NCI-H2227 (cell line): Measurements from ENCODE around the gene UBTD2.
"Not testable (repeated sequence)": the region's sequence is repeated elsewhere in the genome, so short reads cannot be mapped to it uniquely, and the experiment has no call there.

Source experiments
- DNase-seq: peaks from one replicate; lab custom pipeline; 2025; ENCODE audit not compliant: unreplicated experiment; lab: John Stamatoyannopoulos, UW

UBTD2 gene

GRCh38 chr5:172293054-172293744, 9.6 kb upstream of the UBTD2 start:
- DNase-seq: peak; percentile 61

- not testable (repeated sequence) for DNase-seq
Observed at GRCh38 chr5:172291837-172292236, 8.3 kb upstream of the UBTD2 start.

GRCh38 chr5:172288465-172288864, 4.9 kb upstream of the UBTD2 start:
- DNase-seq: no peak

- DNase-seq: not testable (repeated sequence)
Observed at GRCh38 chr5:172287140-172287539, 3.6 kb upstream of the UBTD2 start.

- no peak for DNase-seq
Observed at GRCh38 chr5:172285226-172286143, 1.9 kb upstream of the UBTD2 start.

- DNase-seq: no peak
Observed at GRCh38 chr5:172284611-172284980, 1.0 kb upstream of the UBTD2 start.

- peak; percentile 87 for DNase-seq
Observed at GRCh38 chr5:172283862-172284610, 472 bp upstream of the UBTD2 start.

GRCh38 chr5:172282272-172283019, 1.1 kb downstream of the UBTD2 start:
- DNase-seq: no peak

GRCh38 chr5:172281346-172281745, 2.2 kb downstream of the UBTD2 start:
- DNase-seq: no peak

GRCh38 chr5:172280929-172281328, 2.6 kb downstream of the UBTD2 start:
- DNase-seq: no peak

- DNase-seq: no peak
Observed at GRCh38 chr5:172280317-172280716, 3.2 kb downstream of the UBTD2 start.

- no peak for DNase-seq
Observed at GRCh38 chr5:172278356-172278755, 5.2 kb downstream of the UBTD2 start.

GRCh38 chr5:172276214-172276613, 7.3 kb downstream of the UBTD2 start:
- DNase-seq: no peak

- no peak for DNase-seq
Observed at GRCh38 chr5:172274951-172275753, 8.4 kb downstream of the UBTD2 start.

- DNase-seq: no peak
Observed at GRCh38 chr5:172267943-172268342, 15.6 kb downstream of the UBTD2 start.

GRCh38 chr5:172266676-172267092, 16.9 kb downstream of the UBTD2 start:
- DNase-seq: no peak

GRCh38 chr5:172266071-172266675, 17.4 kb downstream of the UBTD2 start:
- DNase-seq: no peak

GRCh38 chr5:172264815-172265395, 18.7 kb downstream of the UBTD2 start:
- no peak for DNase-seq

- DNase-seq: no peak
Observed at GRCh38 chr5:172255444-172255843, 28.1 kb downstream of the UBTD2 start.
